ENCODE measurements around the gene NDUFS8.

The NDUFS8 gene

GRCh38 chr11:68036717-68037239 is 6.3 kb downstream of the NDUFS8 start:
- Histone ChIP-seq H3K27ac (replicated peaks) (peak overlapping the region; percentile 81), H3K27me3 (ENCODE audit: insufficient read depth, poor library complexity, severe bottlenecking) (no peaks in the 10 kb centered on the region), H3K4me3 (replicated peaks; ENCODE audit: insufficient read depth, low read length) (no peak overlapping the region)
- TF ChIP-seq POLR2AphosphoS5 (IDR thresholded peaks at IDR 0.05; ENCODE audit: low read depth) (peak; percentile 59), CTCF (IDR thresholded peaks at IDR 0.05; ENCODE audit: insufficient read depth, low read length) (no peak), REST (IDR thresholded peaks at IDR 0.05; ENCODE audit: insufficient replicate concordance, low read depth) (no peak), GABPA (IDR thresholded peaks at IDR 0.05; ENCODE audit: low read depth) (no peak), SPI1 (IDR thresholded peaks at IDR 0.05; ENCODE audit: borderline replicate concordance, low read depth) (peak; percentile 87)
- peak; percentile 54 to 84 for DNase-seq (ENCODE audit: low read depth in 1 of 2, low spot score in 1 of 2)

- DNase-seq (ENCODE audit: low read depth in 1 of 2, low spot score in 1 of 2): peak in 1 of 2 experiments; percentile 39
- TF ChIP-seq CTCF (IDR thresholded peaks at IDR 0.05; ENCODE audit: insufficient read depth, low read length): no peak
- TF ChIP-seq POLR2AphosphoS5 (IDR thresholded peaks at IDR 0.05; ENCODE audit: low read depth): no peak
- TF ChIP-seq REST (IDR thresholded peaks at IDR 0.05; ENCODE audit: insufficient replicate concordance, low read depth): no peak
- TF ChIP-seq GABPA (IDR thresholded peaks at IDR 0.05; ENCODE audit: low read depth): no peak
- TF ChIP-seq SPI1 (IDR thresholded peaks at IDR 0.05; ENCODE audit: borderline replicate concordance, low read depth): no peak
- Histone ChIP-seq H3K27ac (replicated peaks) (peak overlapping the region; percentile 81), H3K4me3 (replicated peaks; ENCODE audit: insufficient read depth, low read length) (no peak overlapping the region), H3K27me3 (ENCODE audit: insufficient read depth, poor library complexity, severe bottlenecking) (no peaks in the 10 kb centered on the region)
Observed at GRCh38 chr11:68037411-68038225, 7.1 kb downstream of the NDUFS8 start.

- H3K4me3 ChIP-seq (replicated peaks; ENCODE audit: insufficient read depth, low read length): peak overlapping the region; percentile 97
- DNase-seq (ENCODE audit: low read depth in 1 of 2, low spot score in 1 of 2): no peak
- H3K27ac ChIP-seq (replicated peaks): peak overlapping the region; percentile 81
- H3K27me3 ChIP-seq (ENCODE audit: insufficient read depth, poor library complexity, severe bottlenecking): no peaks in the 10 kb centered on the region
- TF ChIP-seq POLR2AphosphoS5 (IDR thresholded peaks at IDR 0.05; ENCODE audit: low read depth) (no peak), REST (IDR thresholded peaks at IDR 0.05; ENCODE audit: insufficient replicate concordance, low read depth) (no peak), GABPA (IDR thresholded peaks at IDR 0.05; ENCODE audit: low read depth) (no peak), SPI1 (IDR thresholded peaks at IDR 0.05; ENCODE audit: borderline replicate concordance, low read depth) (no peak), CTCF (IDR thresholded peaks at IDR 0.05; ENCODE audit: insufficient read depth, low read length) (no peak)
Observed at GRCh38 chr11:68038226-68038717, 7.8 kb downstream of the NDUFS8 start.

Data from HL-60 (cell line).